NCI-H1092 treated with DMSO at 0.1 percent for 48 hours (cell line): ENCODE measurements around the gene RBP3.

ENCODE experiments used
- DNase-seq: peaks from one replicate; lab custom pipeline; 2025; lab: John Stamatoyannopoulos, UW

RBP3 gene

DNA sequence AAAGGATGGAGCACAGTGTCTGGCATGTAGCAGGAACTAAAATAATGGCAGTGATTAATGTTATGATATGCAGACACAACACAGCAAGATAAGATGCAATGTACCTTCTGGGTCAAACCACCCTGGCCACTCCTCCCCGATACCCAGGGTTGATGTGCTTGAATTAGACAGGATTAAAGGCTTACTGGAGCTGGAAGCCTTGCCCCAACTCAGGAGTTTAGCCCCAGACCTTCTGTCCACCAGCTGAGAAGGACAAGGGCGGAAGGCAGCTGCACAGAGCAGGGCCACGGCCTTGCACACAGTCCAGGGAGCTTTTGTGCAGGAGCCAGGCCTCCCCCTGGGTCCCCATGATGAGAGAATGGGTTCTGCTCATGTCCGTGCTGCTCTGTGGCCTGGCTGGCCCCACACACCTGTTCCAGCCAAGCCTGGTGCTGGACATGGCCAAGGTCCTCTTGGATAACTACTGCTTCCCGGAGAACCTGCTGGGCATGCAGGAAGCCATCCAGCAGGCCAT lies at the start of gene RBP3:
Gene RBP3, plus strand, starts transcription at position 226 of the 514 bp plus-strand sequence. Its CDS starts 122 bp downstream, at position 348.
- DNase-seq: no peak

GRCh38 chr10:47298715-47299114 lies 49.4 kb upstream of the RBP3 start:
- no peak for DNase-seq

DNA sequence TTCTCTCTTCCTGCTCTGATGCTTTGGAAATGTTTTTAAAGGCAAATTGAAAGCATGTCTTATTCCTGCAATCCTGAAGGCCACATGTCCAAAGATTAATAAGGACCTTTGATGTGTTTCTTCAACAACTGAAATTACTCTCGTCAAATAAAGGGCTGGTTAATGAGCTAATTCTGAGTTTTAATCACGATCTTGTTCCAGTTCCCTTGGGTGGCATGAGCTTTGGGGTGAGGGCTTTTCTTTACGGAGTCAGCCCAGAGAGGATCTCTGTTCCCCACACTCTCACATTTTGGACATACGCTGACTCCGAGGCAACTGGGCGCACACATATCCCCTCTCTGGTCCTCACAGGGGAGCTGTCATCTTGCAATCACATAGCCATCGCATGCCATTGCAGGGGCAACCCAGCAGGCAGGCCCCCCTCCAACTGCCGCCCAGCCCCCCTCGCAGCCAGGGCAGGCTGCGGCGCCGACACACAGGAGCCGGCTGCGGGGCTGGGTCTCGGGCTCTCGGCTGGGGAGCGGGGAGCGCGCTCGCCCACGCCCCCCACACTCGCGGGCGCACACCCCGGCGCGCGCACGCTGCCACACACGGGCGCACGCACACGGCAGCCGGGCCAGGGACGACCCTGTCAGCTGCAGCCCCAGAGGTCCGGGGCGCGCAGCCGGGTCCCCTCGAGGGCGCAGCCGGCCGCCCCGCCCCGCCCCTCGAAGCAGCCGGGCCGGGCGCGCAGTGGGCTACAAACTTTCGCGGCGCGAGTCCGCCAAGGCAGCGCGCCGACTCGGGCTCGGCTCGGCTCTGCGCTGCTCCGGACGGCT lies 48.3 kb upstream of the RBP3 start, which contains the start of gene GDF10:
Gene GDF10, plus strand, starts transcription at position 587 of the 818 bp plus-strand sequence. CDS start 455 bp downstream, outside the sequence.
- no peak for DNase-seq

GRCh38 chr10:47300429-47300931 lies 47.7 kb upstream of the RBP3 start:
- DNase-seq: no peak

GRCh38 chr10:47301833-47302232 lies 46.3 kb upstream of the RBP3 start:
- no peak for DNase-seq

GRCh38 chr10:47303105-47303504 lies 45.1 kb upstream of the RBP3 start:
- no peak for DNase-seq

DNA sequence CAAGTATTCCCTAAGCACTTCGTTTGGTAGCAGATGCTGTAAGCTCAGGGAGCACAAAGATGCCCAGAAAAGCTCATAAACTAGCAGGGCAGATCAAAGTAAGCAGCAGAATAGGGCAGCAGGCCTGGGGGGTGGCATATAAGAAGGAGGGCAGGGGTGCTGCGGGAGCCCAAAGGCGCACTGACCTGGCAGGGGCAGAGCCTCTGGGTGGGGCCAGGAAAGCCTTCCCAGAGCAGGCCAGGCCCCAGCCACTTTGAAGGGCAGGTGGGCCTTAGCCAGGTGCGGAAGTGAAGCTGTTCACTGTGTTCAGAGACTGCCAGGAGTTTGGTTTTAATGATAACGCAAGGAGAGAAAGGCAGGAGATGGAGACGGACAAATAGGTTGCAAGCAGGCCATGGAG lies 44.3 kb upstream of the RBP3 start:
- no peak for DNase-seq

GRCh38 chr10:47305566-47305965 lies 42.6 kb upstream of the RBP3 start:
- DNase-seq: no peak

DNA sequence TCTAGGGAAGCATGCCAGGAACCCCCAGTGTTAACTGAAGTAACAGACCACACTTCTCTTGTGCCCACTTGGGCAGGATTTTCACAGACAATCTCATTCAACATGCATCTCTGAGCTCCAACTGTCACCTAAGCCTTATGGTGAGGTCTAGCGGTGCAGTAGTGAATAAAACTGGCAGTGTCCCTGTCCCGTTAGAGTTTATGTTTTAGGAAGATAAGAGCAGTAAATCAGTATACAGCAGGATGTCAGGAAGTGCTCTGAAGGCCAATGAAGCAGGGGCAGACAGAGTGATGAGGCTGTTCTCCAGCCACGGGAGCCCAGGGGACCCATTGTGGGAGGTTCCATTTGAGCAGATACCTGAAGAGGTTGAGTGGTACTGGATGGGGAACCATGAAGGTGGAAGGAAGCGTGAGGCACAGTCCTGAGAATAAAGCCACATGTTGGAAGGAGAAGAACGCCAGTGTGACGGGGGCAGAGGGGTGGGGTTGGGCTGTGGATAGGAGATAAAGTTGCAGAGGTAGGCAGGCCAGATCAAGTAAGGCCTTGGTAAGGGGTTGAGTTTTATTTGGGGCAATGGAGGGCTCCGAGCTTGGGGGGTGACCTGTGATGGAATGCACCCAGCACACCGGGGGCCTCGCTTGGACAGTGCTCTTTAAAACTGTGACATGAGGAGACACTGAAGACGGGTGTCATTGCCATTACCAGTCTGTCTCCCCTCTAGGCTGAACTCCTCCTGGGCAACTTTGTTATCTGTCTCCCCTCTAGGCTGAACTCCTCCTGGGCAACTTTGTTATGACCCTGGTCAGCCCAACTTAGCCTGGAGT lies 41.6 kb upstream of the RBP3 start:
- no peak for DNase-seq

DNA sequence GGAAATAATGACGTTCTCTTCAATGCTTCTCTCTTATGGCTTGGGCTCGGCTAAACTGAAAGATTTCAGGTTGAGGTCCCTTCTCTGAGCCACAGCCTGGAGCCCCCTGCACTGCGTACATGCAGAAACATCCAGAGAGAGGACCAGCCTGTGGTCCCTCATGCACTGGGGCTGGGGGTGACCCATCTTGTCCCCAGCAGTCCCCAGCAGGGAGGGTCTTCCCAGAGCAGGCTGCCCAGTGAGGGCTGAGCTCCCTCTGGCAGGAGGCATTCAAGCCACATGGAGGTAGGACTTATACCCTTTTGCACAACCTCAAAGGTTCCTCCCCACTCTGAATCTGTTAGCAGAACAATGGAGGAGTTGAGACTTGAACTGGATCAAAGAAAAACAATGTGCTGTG lies 40.8 kb upstream of the RBP3 start:
- no peak for DNase-seq

- no peak for DNase-seq
These were observed 39.4 kb upstream of the RBP3 start for GRCh38 chr10:47308775-47309174.

DNA sequence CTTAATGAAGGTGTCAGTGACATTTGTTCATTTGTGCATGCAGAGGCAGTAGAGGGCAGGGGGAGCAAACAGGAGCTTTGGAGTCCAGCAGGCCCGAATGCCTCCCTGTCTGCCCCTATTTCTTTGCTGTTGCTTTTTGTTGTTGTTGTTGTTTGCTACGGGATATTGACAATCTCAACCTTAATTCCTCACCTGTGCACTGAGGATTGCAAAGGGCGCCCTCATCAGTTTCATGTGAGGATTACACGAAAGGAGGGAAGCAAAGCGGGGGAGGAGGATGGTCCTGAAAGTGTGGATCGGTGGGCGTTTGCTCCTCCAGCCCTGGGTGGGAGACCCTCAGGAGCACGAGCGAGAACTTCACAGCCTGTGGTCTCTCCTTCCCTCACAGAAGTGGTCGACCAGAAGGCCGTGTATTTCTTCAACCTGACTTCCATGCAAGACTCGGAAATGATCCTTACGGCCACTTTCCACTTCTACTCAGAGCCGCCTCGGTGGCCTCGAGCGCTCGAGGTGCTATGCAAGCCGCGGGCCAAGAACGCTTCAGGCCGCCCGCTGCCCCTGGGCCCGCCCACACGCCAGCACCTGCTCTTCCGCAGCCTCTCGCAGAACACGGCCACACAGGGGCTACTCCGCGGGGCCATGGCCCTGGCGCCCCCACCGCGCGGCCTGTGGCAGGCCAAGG lies 38.6 kb upstream of the RBP3 start:
- DNase-seq: no peak

DNA sequence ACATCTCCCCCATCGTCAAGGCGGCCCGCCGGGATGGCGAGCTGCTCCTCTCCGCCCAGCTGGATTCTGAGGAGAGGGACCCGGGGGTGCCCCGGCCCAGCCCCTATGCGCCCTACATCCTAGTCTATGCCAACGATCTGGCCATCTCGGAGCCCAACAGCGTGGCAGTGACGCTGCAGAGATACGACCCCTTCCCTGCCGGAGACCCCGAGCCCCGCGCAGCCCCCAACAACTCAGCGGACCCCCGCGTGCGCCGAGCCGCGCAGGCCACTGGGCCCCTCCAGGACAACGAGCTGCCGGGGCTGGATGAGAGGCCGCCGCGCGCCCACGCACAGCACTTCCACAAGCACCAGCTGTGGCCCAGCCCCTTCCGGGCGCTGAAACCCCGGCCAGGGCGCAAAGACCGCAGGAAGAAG lies 38.1 kb upstream of the RBP3 start:
- no peak for DNase-seq

DNA sequence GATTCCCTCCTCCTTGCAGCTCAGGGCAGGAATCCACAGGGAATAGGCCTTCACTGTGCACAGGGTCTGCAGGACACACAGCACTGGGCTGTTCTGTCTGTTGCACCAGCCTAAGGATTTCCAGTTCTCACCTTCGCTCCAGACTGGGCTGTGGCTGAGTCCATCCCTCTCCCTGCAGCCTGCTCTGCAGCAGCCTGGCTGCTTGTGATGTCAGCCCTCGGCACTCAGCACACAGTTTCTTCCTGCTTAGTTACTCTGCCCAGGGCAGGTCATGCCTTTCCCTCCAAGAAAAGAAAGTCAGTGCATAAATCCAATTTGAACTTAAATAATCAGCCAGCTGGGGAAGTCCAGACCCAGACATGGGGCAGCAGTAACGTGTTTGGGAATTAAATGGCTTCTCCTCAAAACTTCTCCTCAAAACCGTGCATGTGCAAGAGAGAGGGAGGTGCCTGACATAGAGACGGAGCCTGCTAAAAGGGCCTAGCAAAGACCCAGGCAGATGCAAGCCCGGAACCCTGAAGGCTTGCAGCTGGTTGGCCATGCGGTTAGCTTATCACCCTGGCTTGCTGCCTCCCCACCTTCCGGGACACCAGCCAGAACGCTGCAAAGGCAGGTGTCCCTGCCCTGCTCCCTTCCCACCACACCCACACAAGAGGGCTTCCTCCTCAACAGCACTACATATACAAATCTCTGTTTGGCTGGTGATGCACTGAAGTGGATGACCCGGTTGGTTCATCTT lies 36.8 kb upstream of the RBP3 start:
- DNase-seq: peak; percentile 16

DNA sequence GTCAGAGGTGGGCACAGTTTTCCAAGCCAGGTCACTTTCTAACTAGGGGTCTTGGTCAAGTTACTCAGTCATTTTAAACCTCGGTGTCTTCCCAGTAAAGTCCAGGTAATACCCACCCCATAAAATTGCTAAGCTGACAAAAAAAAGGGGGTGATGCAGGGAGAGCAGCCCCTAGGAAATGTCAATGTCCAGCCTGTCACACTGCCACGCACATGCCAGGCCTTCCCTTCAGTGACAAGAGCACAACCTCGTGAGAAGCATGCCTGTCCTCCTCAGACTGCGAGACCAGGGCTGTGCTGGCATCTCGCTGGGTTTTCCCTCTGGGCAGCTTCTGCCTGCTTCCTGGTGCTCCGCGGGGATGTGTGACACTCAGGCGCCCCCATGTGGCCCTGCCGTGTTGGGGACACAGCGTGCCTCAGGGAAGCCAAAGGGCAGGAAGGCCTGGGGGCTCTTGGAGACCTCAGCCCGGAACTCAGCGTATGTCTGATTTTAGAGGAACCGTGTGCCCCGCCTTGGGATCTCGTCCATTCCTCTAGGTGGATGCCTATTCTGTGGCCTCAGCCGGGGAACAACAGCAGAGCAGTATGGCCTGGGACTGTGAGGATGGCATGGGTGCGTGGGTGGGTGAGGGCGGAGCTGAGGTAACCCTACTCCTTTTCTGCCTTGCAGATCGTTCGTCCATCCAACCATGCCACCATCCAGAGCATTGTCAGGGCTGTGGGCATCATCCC lies 36.1 kb upstream of the RBP3 start:
- DNase-seq: peak; percentile 27

GRCh38 chr10:47312663-47312995 lies 35.5 kb upstream of the RBP3 start:
- no peak for DNase-seq

DNA sequence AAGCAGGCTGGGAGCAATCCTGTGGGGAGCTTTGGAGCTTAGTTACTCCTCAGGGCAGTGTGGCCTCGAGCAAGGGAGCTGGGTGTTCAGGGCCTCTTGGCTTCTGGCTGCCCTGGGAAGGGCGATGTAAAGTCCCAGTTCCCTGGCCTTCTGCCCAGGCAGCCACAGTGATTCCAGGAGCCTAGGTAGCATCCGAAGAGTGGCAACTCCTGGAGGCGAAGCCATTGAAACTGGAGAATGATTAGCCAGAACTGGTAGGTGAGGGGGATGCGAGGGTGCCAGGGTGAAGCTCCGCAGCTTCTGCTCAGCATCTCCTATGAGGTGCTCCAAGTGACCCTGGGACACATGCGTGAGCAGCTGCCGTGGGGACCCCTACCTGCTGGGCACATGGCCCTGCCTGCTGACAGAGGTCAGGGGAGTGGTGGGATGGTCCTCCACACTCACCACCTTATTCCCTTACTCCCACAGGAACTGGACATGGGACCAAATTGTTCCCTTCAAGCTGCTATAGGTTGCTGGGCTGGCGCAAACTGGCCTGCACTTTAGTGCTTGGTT lies 33.7 kb upstream of the RBP3 start:
- no peak for DNase-seq

DNA sequence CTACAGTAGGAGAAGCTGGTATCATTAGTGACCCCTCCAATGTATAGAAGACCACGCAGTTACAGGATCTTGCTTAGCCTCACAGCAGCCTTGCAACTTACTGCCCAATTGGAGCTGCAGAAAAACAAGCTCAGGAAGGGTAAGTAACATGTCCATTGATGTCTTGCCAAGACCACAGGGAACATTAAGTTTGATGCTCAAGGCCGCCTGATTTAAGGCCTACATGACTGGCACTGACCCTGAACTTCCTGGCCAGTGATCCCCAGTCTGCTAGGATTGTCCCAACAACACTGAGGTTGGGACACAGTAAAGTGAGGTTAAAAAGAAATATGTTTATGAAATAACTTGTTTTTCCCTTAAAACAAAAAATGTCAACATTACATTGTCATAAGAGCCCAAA lies 32.7 kb upstream of the RBP3 start:
- no peak for DNase-seq

DNA sequence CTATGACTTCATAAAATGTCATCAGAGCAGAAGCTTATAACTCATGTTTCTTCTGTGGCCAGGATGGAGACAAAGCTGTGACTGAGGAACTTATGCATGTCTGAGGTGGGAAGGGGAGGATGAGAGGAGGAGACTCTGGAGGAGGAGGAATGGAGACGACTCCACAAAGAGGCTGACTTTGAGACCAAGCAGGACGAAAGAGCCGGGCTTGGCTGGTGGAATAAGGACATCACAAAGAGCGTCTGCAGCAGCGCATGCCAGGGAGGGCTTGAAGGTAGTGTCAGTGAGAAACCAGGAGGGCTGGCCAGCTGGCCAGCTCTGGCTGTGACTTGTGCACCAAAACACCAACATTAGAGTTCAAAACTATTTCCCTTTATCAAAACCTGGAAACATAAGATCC lies 32.0 kb upstream of the RBP3 start:
- no peak for DNase-seq

GRCh38 chr10:47317251-47317650 lies 30.9 kb upstream of the RBP3 start:
- no peak for DNase-seq
